ES-I3 (cell line): ENCODE results near the gene PTPRH.

Experiments used
- H3K36me3 ChIP-seq: 2 replicates; pipeline ENCODE4 v1.6.1; 2013; ENCODE audit warnings: mild to moderate bottlenecking, low read length, control low read depth, moderate library complexity; ENCODE audit not compliant: insufficient read depth
- H3K4me1 ChIP-seq: 2 replicates; pipeline ENCODE4 v1.6.1; 2013; ENCODE audit warnings: mild to moderate bottlenecking, control low read depth, low read length; ENCODE audit not compliant: insufficient read depth
- H3K9ac ChIP-seq: 2 replicates; pipeline ENCODE4 v1.6.1; 2013; ENCODE audit warnings: low read depth, mild to moderate bottlenecking, low read length, moderate library complexity
- H3K9me3 ChIP-seq: 2 replicates; pipeline ENCODE4 v1.6.1; 2013; ENCODE audit warnings: mild to moderate bottlenecking, low read length, moderate library complexity; ENCODE audit not compliant: control insufficient read depth, insufficient read depth

The PTPRH gene

GRCh38 chr19:55134736-55135135, 74.6 kb downstream of the PTPRH start:
- no peaks in the 10 kb centered on the region for H3K9me3 ChIP-seq
- peaks cover 18% of the 10 kb centered on the region for H3K4me1 ChIP-seq
- H3K36me3 ChIP-seq: no peaks in the 10 kb centered on the region
- H3K9ac ChIP-seq: no peak overlapping the region

GRCh38 chr19:55133639-55134444, 75.5 kb downstream of the PTPRH start:
- Histone ChIP-seq H3K9ac (no peak overlapping the region), H3K36me3 (no peaks in the 10 kb centered on the region)

GRCh38 chr19:55132453-55133129, 76.7 kb downstream of the PTPRH start:
- H3K9me3 ChIP-seq: no peaks in the 10 kb centered on the region
- H3K36me3 ChIP-seq: no peaks in the 10 kb centered on the region
- 0 out of 2 replicates have a peak overlapping the region, but pooled peaks have one; percentile 6 for H3K9ac ChIP-seq
- peaks cover 18% of the 10 kb centered on the region for H3K4me1 ChIP-seq

More at GRCh38 chr19:55133639-55134444, 75.5 kb downstream of the PTPRH start:
- peaks cover 22% of the 10 kb centered on the region for H3K4me1 ChIP-seq
- no peaks in the 10 kb centered on the region for H3K9me3 ChIP-seq

- no peaks in the 10 kb centered on the region for H3K9me3 ChIP-seq
- H3K9ac ChIP-seq: no peak overlapping the region
- no peaks in the 10 kb centered on the region for H3K36me3 ChIP-seq
- H3K4me1 ChIP-seq: peaks cover 18% of the 10 kb centered on the region
Measured at GRCh38 chr19:55131421-55131820, 77.9 kb downstream of the PTPRH start.
